Gastrocnemius medialis (tissue), 4 donors: ENCODE data around the gene VASH1.

ENCODE experiments used
- CTCF ChIP-seq, 5 experiments: fragments of 450-650 bp in 3 of 5; fragments of 200-600 bp in 2 of 5; sonication (generic) in 2 of 5; IDR thresholded peaks in 4 of 5; conservative IDR thresholded peaks in 1 of 5; 1 replicate in 4 of 5; 2 replicates in 1 of 5; pipeline ENCODE4 v1.5.1; 2016 to 2019; ENCODE audit warnings: antibody characterized with exemption in 5 of 5, mild to moderate bottlenecking in 3 of 5, moderate library complexity in 3 of 5
- POLR2A ChIP-seq, 2 donors: fragments of 450-650 bp; IDR thresholded peaks; one replicate each; pipeline ENCODE4 v1.6.1; 2017; ENCODE audit warnings: antibody characterized with exemption in 2 of 2, mild to moderate bottlenecking in 2 of 2, moderate library complexity in 2 of 2

- no peak for TF ChIP-seq POLR2A (IDR thresholded peaks at IDR 0.05)
- no peak for TF ChIP-seq CTCF (IDR thresholded peaks at IDR 0.05 in 4 of 5, conservative IDR thresholded peaks at IDR 0.05 in 1 of 5)
Observed at GRCh38 chr14:76782115-76782884, 21.0 kb downstream of the VASH1 start.
